Stimulated activated CD8-positive, alpha-beta memory T cell treated with anti-CD3 and anti-CD28 coated beads, Interleukin-15, amount 100 ng/mL, for 1 hour (primary cell): ENCODE measurements around the gene LHX3.

Experiments used
- DNase-seq: peaks from one replicate; pipeline ENCODE4 v3.0.0-alpha.2; 2020; ENCODE audit warnings: low read depth

Gene LHX3

DNA sequence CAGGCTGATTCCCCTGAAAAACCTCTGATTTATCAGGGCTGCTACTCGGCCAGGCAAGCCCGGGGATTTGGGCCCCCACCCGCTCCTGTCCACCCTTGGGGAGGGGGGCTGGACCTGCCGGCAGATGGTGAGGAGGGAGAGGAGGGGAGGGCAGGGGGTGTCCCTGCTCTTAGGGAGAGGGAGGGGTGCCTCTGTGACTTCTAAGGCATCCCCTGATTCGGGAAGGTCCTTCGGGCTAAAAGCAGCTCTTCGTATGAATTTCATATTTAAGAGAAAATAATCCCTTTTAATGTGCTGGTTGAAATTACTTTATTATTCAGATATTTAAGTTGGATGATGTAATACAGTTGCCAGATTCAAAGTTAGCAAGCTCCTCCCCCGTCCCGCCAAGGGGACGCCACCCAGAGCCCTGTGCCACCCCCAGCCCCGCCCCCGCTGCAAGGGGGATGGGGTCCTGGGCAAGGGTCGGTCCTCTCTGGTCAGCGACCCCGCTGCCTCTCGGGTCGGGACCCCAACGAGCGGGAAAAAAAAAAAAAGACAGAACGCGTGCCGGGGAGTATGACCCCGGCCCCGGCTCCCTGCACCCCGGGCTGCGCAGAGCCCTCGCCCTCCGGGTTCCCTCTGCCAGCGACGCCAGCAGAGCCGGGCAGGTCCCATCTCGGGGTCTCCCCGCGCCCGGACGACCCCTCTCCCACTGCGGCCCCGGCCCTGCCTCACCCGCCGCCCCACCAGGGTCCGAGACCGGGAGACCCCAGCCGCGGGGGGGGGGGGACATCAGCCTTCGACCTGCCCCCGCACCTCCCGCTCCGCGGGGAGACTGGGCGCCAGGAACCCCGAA, 12.4 kb downstream of the LHX3 start:
- no peak for DNase-seq

- no peak for DNase-seq
Measured at GRCh38 chr9:136191960-136192286, 13.0 kb downstream of the LHX3 start.

- no peak for DNase-seq
Measured at GRCh38 chr9:136191099-136191959, 13.6 kb downstream of the LHX3 start.

DNA sequence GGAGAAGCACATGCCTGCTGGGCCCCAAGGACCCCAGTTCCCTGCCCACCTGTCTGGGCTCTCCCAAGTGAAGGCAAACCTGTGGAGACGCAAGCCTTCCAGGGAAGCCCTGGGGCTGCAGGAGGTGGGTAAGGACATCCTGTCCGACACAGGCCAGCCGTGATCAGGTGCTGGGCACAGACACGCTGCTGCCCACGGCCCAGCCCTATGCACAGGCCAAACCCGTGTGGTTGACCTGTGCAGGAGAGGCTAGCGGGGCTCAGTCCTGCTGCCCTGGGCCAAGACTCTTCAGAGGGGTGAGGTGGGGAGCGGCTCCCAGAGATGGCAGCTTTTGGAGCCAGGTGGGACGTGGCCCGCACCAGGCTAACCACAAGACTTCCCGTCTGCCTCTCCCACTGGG, 14.3 kb downstream of the LHX3 start:
- no peak for DNase-seq

DNA sequence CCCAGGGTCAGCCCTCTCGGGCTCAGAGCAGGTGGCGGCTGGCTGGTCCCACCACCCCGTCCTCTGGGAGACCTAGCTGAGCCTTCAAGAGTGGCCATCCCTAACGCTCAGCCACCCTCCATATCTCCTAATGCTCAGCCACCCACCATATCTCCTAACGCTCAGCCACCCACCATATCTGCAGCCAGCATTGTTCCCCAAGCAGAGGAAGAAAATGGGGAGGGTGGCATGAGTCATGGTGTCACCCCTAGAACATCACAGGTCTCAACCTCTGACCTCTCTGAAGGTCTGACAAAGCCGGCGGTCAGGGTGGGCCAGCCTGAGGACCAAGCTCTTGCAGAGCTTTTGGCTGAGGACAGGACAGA, 14.7 kb downstream of the LHX3 start:
- no peak for DNase-seq

DNA sequence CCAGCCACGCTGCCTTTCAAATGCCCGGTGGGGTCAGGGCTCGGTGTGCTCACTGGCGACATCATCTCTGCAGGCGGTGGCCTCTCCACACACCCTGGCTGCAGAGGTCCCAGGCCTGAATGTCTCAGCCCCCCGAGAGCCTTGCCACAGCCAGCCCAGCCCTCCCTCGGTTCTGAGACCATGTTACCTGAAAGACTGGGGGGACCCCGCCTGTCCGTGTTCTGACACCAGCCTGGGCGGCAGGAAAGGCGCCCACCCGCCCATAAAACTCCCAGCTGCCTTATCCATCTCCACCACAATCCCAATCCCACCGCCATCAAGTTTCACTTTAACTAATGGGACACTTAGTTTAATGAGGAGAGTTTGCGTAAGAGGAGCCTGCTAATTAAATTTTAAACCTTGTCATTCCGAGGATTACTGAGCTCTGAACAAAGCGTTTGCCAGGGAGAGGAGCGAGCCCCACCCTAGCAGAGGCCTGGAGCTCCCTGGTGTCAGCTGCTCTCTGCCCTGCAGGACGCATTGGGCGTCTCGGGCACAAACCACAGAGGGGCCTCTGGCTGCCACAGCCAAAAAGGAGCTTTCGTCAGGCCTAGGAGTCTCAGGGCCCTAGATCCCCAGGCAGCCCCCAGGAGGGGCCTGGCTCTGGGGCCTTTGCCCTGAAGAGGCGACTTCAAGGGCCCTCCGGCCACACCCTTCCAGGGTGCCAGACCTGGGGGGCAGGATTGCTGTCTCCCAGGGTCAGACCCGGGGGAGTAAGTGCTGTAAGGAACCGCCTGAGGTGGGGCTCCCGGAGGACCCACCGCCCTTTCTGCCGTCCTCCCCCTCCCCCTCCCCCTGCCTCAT, 15.3 kb downstream of the LHX3 start:
- no peak for DNase-seq

GRCh38 chr9:136187683-136188586, 17.0 kb downstream of the LHX3 start:
- no peak for DNase-seq

- no peak for DNase-seq
Measured at GRCh38 chr9:136187197-136187596, 17.7 kb downstream of the LHX3 start.

DNA sequence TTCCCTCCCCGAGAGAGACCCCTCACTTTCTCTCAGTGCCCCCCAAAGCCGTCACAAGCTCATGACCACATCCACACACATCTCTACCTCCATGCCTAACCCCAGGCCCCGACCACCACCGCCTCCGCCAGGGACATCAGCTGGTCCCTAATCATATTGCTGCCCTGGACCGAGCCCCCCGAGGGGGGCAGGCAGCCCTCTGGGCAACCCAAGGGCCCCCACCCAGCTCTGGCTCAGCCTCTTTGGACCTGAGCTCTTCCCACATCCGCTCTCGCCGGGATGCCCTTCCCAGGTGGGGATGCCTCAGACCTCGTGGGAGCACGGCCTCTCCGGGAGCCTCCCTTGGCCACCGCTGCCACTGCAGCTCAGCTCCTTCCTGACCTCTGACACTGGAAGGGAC, 18.5 kb downstream of the LHX3 start:
- DNase-seq, result no peak

GRCh38 chr9:136185596-136186366, 19.1 kb downstream of the LHX3 start:
- no peak for DNase-seq

GRCh38 chr9:136185066-136185465, 19.9 kb downstream of the LHX3 start:
- DNase-seq, result no peak

- no peak for DNase-seq
Measured at GRCh38 chr9:136182850-136183422, 22.0 kb downstream of the LHX3 start.

DNA sequence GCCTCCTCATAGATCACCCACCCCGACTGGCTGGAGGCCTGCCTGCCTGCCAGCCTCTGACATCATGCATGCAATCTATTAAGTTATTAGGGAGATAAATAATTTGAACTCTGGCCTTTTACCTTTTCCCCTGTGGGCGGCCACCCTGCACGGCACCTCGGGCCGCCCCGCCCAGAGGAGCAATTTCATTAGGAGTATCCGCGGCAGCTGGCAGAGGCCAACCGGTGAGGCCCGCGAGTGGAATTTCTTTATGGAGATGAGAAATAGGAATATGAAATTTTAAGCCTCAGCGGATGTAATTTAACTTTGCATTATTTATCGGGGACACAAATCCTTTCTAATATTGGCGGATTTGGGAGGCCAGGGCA, 22.5 kb downstream of the LHX3 start:
- DNase-seq, result no peak

DNA sequence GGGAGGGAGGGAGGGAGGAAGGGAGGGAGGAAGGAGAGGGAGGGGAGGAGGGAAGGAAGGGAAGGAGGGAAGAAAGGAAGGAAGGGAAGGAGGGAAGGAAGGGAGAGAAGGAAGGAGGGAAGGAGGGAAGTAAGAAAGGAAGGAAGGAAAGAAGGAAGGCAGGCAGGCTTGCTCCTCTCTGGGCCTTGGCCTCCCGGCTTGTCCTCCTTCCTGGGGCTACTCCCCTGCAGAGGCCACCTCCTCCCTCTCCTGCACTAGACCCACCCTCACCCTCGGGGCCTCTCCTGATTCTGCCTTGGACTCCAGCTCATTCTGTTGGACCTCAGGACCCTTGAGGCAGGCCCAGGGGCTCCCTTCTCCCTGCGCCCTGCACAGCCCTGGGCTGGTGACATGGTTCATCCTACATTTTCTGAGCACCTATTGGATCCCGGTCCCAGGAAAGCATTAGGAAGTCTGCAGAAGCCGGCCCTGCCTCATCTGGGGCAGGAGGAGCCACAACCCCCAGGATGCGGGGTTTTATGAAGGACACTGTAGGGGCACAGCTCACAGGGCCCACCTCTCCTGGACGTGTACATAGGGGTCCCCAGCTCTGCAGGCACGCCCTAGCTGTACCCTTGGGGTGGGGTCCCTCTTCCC, 23.0 kb downstream of the LHX3 start:
- DNase-seq, result no peak

DNA sequence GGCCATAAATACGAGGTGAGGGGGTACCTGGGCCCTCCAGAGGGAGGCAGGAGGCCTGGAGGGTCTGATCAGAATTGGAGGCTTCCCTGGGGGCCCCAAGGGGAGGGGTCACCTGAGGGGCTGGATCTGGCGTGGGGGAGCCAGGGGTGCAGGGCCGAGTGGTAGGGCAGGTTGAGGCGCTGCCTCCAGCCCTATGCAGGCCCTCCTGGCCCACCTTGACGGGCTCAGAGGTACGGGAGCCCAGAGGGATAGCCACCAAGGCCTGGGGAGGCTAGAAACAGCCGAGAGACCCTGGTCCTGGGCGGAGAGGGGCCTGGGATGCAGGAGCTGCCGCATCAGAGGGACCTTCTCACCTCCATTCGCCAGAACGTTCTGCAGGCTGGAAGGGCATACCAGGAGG, 24.3 kb downstream of the LHX3 start:
- no peak for DNase-seq

DNA sequence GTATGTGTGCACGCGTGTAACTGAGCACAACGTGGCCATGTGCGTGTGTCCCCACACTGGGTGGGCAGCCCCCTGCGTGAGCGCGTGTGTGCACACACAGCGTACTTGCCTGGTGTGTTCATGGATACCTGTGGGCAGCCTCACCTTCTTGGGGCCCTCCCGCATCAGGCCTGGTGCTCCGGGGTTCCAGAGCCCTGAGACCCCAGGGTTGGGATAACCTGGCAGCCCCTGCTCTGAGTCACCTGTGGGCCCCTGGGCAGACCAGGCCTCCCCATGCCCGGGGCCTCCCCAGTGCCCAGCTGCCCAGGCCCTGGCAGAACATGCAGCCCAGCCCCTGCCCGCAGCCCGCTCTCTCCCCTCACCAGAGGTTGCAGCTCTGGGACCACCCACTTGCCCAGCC, 25.2 kb downstream of the LHX3 start:
- no peak for DNase-seq

DNA sequence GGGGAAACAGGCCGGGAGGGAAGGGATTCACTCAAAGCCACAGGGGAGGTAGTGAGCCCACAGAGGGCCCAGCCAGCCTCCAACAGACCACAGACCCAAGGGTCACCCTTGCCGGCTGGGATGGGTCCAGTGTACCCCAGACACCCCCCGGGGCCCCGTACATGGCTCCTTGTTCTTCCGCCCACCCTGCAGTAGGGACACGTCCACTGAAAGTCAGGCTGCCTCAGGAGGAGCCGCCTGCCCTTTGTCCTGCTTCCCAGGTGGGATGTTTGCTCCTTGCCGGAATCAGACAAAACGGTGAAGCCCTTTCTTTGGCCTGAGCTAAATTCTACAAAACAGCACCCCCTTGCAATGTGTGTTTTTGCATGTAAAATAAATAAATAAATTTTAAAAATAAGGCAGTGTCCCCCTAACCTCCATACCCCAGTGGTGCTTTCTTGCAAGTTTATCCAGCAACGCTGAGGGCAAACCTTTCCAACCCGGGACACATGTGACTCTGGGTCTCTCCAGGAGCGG, 25.8 kb downstream of the LHX3 start:
- DNase-seq, result no peak

DNA sequence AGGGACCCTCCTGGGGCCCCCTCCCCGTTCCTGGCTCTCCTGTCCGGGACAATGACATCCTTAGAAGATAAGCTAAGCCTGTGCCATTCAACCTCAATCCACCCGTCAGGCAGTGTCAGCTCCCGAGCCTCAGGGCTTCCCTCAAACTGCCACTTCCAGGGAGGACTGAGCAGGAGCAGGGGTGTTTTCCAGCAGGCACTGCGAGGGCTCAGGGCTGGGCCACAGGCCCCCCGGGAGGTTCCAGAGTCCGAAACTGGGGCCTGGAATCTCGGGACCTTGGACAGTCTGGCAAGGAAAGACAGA, 26.2 kb downstream of the LHX3 start:
- DNase-seq, result no peak

DNA sequence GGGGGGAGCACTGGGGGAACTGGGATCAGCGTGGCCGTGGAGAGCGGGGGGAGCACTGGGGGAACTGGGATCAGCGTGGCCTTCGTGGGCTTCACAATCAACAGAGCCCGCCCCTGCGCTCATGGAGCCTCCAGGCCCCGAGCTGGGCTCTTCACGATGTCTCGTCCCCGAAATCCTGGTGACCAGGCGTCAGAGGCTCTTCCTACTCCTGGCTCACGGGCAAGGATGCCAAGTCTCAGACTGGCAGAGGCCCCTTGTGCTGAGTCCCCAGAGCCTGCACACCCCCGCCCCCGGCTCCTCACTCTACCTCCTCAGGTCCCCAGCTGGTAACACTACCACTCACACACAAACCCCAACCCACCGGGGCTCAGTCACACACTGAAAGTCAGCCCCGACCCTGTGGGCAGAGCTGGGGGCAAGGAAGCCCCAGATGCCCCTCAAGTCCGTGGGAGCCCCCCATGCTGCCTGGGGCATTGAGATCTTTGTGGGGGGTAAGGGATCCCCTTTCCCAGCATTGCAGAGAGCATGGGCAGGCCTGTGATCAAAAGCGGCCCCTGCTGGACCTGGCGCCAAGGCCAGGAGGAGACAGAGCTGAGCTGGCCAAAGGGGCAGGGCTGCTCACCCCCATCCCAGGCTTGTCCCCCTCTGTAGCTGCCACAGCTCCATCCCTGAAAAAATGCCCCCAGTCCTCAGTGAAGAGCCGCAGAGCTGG, 26.7 kb downstream of the LHX3 start:
- no peak for DNase-seq
